ENCODE measurements around the gene TTLL8. TPM values are rescaled to one million over a fixed set of nuclear protein-coding genes. Genes with fewer than 3 reads are reported as not detected.

TTLL8 gene
- total and polyA plus RNA-seq, 2 donors (not counting 1 experiment from before 2014, with no cell fraction given): not detected

DNA sequence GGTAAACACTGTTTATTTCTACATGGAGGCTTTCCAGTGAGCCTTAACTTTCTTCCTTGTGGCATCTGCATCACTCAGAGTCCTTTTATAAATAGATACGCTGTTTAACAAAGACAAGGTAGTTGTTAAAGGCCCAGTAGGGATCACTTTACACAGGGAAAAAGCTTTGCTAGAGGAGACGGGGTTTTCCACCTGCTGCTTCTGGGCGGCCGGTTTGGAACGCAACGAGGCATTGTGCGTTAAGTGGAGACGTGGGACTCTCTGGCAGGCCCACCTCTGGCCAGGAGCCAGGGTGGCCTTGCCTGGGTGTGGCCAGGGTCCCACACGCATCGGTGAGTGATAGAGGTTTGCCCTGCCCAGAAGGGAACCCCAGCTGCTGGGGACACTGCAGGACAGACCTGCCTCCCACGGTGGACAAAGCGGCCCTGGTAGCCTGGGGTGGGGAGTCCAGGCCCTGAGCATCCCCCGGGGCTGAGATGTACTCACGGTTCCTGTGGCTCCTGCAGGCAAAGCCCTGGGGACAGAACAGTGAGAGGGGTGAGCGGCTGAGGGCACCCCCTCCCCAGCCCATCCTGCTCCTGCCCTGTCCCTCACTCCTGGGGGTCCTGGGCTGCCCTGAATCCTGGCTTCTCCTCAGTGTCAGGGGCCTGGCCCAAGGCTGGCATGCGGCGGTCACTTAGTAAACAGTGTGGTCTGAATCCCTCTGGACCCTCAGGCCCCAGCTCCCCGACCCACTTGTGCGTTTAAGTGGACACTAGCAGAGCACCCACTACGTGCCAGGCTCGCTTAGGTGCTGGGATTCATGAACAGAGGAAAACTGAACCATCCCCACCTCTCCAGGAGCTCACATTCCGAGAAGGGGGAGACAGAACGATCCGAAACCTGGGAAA, 49.7 kb downstream of the TTLL8 start:
- no peak overlapping the region for H3K27ac ChIP-seq (ENCODE audit: insufficient read depth, low read length)
- no peak overlapping the region for H3K4me2 ChIP-seq (ENCODE audit: extremely low read depth, insufficient read depth, low read length)
- DNase-seq (ENCODE audit: low read depth in 2 of 2): no peak
- no peak for TF ChIP-seq EZH2 (IDR thresholded peaks at IDR 0.05; ENCODE audit: low read length, missing control alignments)
- TF ChIP-seq, protein P1, sequence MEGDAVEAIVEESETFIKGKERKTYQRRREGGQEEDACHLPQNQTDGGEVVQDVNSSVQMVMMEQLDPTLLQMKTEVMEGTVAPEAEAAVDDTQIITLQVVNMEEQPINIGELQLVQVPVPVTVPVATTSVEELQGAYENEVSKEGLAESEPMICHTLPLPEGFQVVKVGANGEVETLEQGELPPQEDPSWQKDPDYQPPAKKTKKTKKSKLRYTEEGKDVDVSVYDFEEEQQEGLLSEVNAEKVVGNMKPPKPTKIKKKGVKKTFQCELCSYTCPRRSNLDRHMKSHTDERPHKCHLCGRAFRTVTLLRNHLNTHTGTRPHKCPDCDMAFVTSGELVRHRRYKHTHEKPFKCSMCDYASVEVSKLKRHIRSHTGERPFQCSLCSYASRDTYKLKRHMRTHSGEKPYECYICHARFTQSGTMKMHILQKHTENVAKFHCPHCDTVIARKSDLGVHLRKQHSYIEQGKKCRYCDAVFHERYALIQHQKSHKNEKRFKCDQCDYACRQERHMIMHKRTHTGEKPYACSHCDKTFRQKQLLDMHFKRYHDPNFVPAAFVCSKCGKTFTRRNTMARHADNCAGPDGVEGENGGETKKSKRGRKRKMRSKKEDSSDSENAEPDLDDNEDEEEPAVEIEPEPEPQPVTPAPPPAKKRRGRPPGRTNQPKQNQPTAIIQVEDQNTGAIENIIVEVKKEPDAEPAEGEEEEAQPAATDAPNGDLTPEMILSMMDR (conservative IDR thresholded peaks at IDR 0.05 in 1 of 2, IDR thresholded peaks at IDR 0.05 in 1 of 2; ENCODE audit: low read depth in 1 of 2, low read length in 2 of 2): no peak
- H3K4me1 ChIP-seq (ENCODE audit: control insufficient read depth, extremely low read depth, insufficient read depth, low read length): no peaks in the 10 kb centered on the region
- no peaks in the 10 kb centered on the region for H3K79me2 ChIP-seq (ENCODE audit: control insufficient read depth, insufficient read depth, low read length)
- no peaks in the 10 kb centered on the region for H3K9me3 ChIP-seq (ENCODE audit: control insufficient read depth, insufficient read depth, low read depth, low read length)
- H2AFZ ChIP-seq (ENCODE audit: low read length): no peak overlapping the region
- peaks cover 27% of the 10 kb centered on the region for H3K27me3 ChIP-seq (ENCODE audit: control insufficient read depth, insufficient read depth, low read length)
- H3K36me3 ChIP-seq (ENCODE audit: control insufficient read depth, insufficient read depth, low read length): no peaks in the 10 kb centered on the region
- H3K4me3 ChIP-seq (replicated peaks in 1 of 4; ENCODE audit: control extremely low read depth in 1 of 4, insufficient read depth in 1 of 4, low read depth in 3 of 4, low read length in 4 of 4): no peak overlapping the region
- H3K9ac ChIP-seq (ENCODE audit: insufficient read depth, low read length): no peak overlapping the region
- H4K20me1 ChIP-seq (ENCODE audit: control insufficient read depth, extremely low read depth, insufficient read depth, low read length): no peaks in the 10 kb centered on the region

DNA sequence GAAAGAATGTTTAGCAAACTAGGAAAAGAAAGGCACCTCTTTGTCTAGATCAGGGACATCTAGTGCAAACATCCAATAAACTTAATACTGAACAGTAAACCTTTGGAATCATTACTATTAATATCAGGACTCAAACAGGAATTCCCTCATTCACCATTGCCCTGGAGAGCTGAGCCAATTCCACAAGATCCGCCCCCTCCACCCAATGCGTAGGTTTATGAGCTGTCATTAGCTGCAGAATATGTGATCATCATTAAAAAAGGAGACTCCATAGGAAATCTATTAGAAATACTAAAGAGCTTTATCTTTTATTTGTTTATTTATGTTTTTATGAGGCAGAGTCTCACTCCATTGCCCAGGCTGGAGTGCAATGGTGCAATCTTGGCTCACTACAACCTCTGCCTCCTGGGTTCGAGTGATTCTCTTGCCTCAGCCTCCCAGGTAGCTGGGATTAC, 51.0 kb downstream of the TTLL8 start:
- Histone ChIP-seq H4K20me1 (ENCODE audit: control insufficient read depth, extremely low read depth, insufficient read depth, low read length) (no peaks in the 10 kb centered on the region), H3K79me2 (ENCODE audit: control insufficient read depth, insufficient read depth, low read length) (no peaks in the 10 kb centered on the region), H3K27me3 (ENCODE audit: control insufficient read depth, insufficient read depth, low read length) (peaks cover 16% of the 10 kb centered on the region), H3K36me3 (ENCODE audit: control insufficient read depth, insufficient read depth, low read length) (no peaks in the 10 kb centered on the region), H3K9ac (ENCODE audit: insufficient read depth, low read length) (no peak overlapping the region), H3K4me3 (replicated peaks in 1 of 4; ENCODE audit: control extremely low read depth in 1 of 4, insufficient read depth in 1 of 4, low read depth in 3 of 4, low read length in 4 of 4) (no peak overlapping the region), H3K4me2 (ENCODE audit: extremely low read depth, insufficient read depth, low read length) (no peak overlapping the region), H3K4me1 (ENCODE audit: control insufficient read depth, extremely low read depth, insufficient read depth, low read length) (no peaks in the 10 kb centered on the region), H3K9me3 (ENCODE audit: control insufficient read depth, insufficient read depth, low read depth, low read length) (no peaks in the 10 kb centered on the region), H3K27ac (ENCODE audit: insufficient read depth, low read length) (no peak overlapping the region), H2AFZ (ENCODE audit: low read length) (no peak overlapping the region)
- TF ChIP-seq, protein P1 (conservative IDR thresholded peaks at IDR 0.05 in 1 of 2, IDR thresholded peaks at IDR 0.05 in 1 of 2; ENCODE audit: low read depth in 1 of 2, low read length in 2 of 2): no peak
- no peak for TF ChIP-seq EZH2 (IDR thresholded peaks at IDR 0.05; ENCODE audit: low read length, missing control alignments)
- DNase-seq (ENCODE audit: low read depth in 2 of 2): no peak

DNA sequence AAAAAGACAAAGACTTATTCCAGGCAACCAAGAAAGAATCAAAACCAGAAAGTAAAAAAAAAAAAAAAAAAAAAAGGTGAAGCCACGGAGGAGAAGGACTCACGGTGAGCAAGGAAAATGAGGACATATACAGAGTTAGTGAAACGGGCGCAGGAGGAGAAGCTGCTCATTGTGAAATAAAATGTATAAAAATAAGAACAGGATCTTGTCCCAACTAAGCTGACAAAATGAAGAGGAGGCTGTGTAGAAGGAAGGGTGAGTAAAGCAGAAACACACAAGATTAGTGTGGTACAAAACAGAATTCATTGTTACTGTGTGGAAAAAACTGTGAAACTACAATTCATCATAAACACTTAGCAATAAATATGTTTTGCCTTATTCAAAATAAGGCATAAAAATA, 53.2 kb downstream of the TTLL8 start:
- H3K36me3 ChIP-seq (ENCODE audit: control insufficient read depth, insufficient read depth, low read length): no peaks in the 10 kb centered on the region
- no peak overlapping the region for H3K9ac ChIP-seq (ENCODE audit: insufficient read depth, low read length)
- no peak for TF ChIP-seq EZH2 (IDR thresholded peaks at IDR 0.05; ENCODE audit: low read length, missing control alignments)
- TF ChIP-seq, protein P1 (conservative IDR thresholded peaks at IDR 0.05 in 1 of 2, IDR thresholded peaks at IDR 0.05 in 1 of 2; ENCODE audit: low read depth in 1 of 2, low read length in 2 of 2): no peak
- H3K27me3 ChIP-seq (ENCODE audit: control insufficient read depth, insufficient read depth, low read length): peaks cover under 1% of the 10 kb centered on the region
- no peak overlapping the region for H3K27ac ChIP-seq (ENCODE audit: insufficient read depth, low read length)
- H3K79me2 ChIP-seq (ENCODE audit: control insufficient read depth, insufficient read depth, low read length): no peaks in the 10 kb centered on the region
- no peak overlapping the region for H3K4me2 ChIP-seq (ENCODE audit: extremely low read depth, insufficient read depth, low read length)
- H4K20me1 ChIP-seq (ENCODE audit: control insufficient read depth, extremely low read depth, insufficient read depth, low read length): no peaks in the 10 kb centered on the region
- H3K4me3 ChIP-seq (replicated peaks in 1 of 4; ENCODE audit: control extremely low read depth in 1 of 4, insufficient read depth in 1 of 4, low read depth in 3 of 4, low read length in 4 of 4): no peak overlapping the region
- no peak overlapping the region for H2AFZ ChIP-seq (ENCODE audit: low read length)
- DNase-seq (ENCODE audit: low read depth in 2 of 2): no peak
- no peaks in the 10 kb centered on the region for H3K9me3 ChIP-seq (ENCODE audit: control insufficient read depth, insufficient read depth, low read depth, low read length)
- no peaks in the 10 kb centered on the region for H3K4me1 ChIP-seq (ENCODE audit: control insufficient read depth, extremely low read depth, insufficient read depth, low read length)

Measured in fibroblast of lung (primary cell).